Pancreas (tissue), 10 donors: ENCODE results near the gene TGFBR1. TPM values are rescaled to one million over a fixed set of nuclear protein-coding genes. Genes with fewer than 3 reads are reported as not detected.

Experiments
- ATAC-seq, 4 donors: fragments of 200-7000 bp; cut with Tn5 transposase; one replicate each; pipeline versions ENCODE4 v1.8.0 to v1.9.1; 2020; ENCODE audit warnings: mild to moderate bottlenecking in 4 of 4, moderate library complexity in 4 of 4
- DNase-seq, 6 donors: peaks; one replicate each; pipeline ENCODE4 v3.0.0-alpha.2; 2020
- FAIRE-seq: peaks from 2 replicates; lab custom pipeline; 2012; peaks lifted over from hg19 to GRCh38; lab: Jason Lieb, UNC
- H3K27ac ChIP-seq, 4 donors: fragments of 200-600 bp; sonication (generic); 1 replicate in 3 of 4; 2 replicates in 1 of 4; pipeline versions ENCODE4 v1.5.0 to v1.8.0; 2020
- H3K27me3 ChIP-seq, 4 donors: fragments of 200-600 bp; one replicate each; pipeline ENCODE4 v1.8.0; 2021
- H3K36me3 ChIP-seq, 3 donors: fragments of 200-600 bp; sonication (generic) in 1 of 3; one replicate each; pipeline versions ENCODE4 v1.5.0 to v1.8.0; 2020 to 2021
- H3K4me1 ChIP-seq, 3 donors: fragments of 200-600 bp; one replicate each; pipeline ENCODE4 v1.8.0; 2021
- H3K4me3 ChIP-seq, 4 donors: fragments of 200-600 bp; sonication (generic) in 2 of 4; one replicate each; pipeline versions ENCODE4 v1.5.0 to v1.8.0; 2020 to 2021
- H3K9me3 ChIP-seq, 4 donors: fragments of 200-600 bp; one replicate each; pipeline ENCODE4 v1.8.0; 2021
- CTCF ChIP-seq, 4 donors: fragments of 200-600 bp; sonication (generic) in 3 of 4; IDR thresholded peaks; one replicate each; pipeline versions ENCODE4 v1.5.0 to v1.8.0; 2021; ENCODE audit warnings: antibody characterized with exemption in 4 of 4
- WGBS, 2 donors: extraction: QIAGEN DNeasy Blood & Tissue Kit; methylation state at CpG; one replicate each; pipeline ENCODE4 v1.1.7; 2013; 5-methylcytosine and 5-hydroxymethylcytosine counted together
- intact Hi-C, 3 donors: fragments of 100-400 bp; cut with DNase I; formaldehyde crosslinking; loops; one replicate each; pipeline versions ENCODE4 v1.11.1 to v1.14.2; 2022
- polyA plus RNA-seq, 2 donors: library from polyadenylated mRNA; stranded (reverse); fragments of 200-250 nt; gene quantifications; one replicate each; pipeline ENCODE4 v1.2.3, GENCODE V29; 2013
- total RNA-seq, 6 donors: library from RNA; stranded (reverse); fragmentation: NEBNext Ultra II Directional in 4 of 6; extraction: Animal tissue kit (Norgen Biotek cat#: 25700) in 4 of 6; gene quantifications; one replicate each; pipeline versions ENCODE4 v1.2.1 to v1.2.4, GENCODE V29; 2021 to 2023
- donor health status: healthy with polysubstance abuse.
- donor health status: DM: no; HTN: no; CAD: no; lungs with moderate emphysema.
- donor health status: DM: no; HTN: no; CAD: no.
- donor health status: control.
- donor health status: control.
- donor health status: Bipolar disorder and iron deficiency.
- donor health status: DM: yes; HTN: yes; CAD: no.
- donor health status: DM: no; HTN: no; CAD: no.
- donor health status: DM: no; HTN: no; CAD: no.
- donor health status: DM: yes; HTN: yes; CAD: no.

TGFBR1 gene
- total and polyA plus RNA-seq, 8 donors, result 3.5 to 43.6 (median 12.2) TPM

- Histone ChIP-seq H3K4me1 (no peaks in the 10 kb centered on the region), H3K9me3 (no peaks in the 10 kb centered on the region), H3K36me3 (peaks cover 0 to 12% (median 0%) of the 10 kb centered on the region in 3 donors), H3K27me3 (no peaks in the 10 kb centered on the region), H3K27ac (no peak overlapping the region), H3K4me3 (no peak overlapping the region)
- ATAC-seq (no peak), FAIRE-seq (no peak), DNase-seq (no peak)
- intact Hi-C loops, result no loop called here
- TF ChIP-seq CTCF (IDR thresholded peaks at IDR 0.05), result no peak
- WGBS, 2 donors, result 89 to 94% methylated on average over 9 of the region's 9 CpGs
Measured at GRCh38 chr9:99071313-99072039, 33.4 kb upstream of the TGFBR1 start.

- intact Hi-C loops, result no loop called here
- Histone ChIP-seq H3K36me3 (peaks cover 0 to 7% (median 0%) of the 10 kb centered on the region in 3 donors), H3K9me3 (no peaks in the 10 kb centered on the region), H3K27ac (no peak overlapping the region), H3K4me1 (no peaks in the 10 kb centered on the region), H3K4me3 (no peak overlapping the region), H3K27me3 (no peaks in the 10 kb centered on the region)
- no peak for TF ChIP-seq CTCF (IDR thresholded peaks at IDR 0.05)
- FAIRE-seq (no peak), ATAC-seq (no peak), DNase-seq (no peak)
- WGBS, 2 donors, result 71 to 83% methylated on average over 6 of the region's 6 CpGs
Measured at GRCh38 chr9:99072040-99072394, 32.9 kb upstream of the TGFBR1 start.

GRCh38 chr9:99073347-99073746, 31.6 kb upstream of the TGFBR1 start:
- Histone ChIP-seq H3K9me3 (no peaks in the 10 kb centered on the region), H3K27me3 (no peaks in the 10 kb centered on the region), H3K36me3 (peaks cover 0 to 6% (median 0%) of the 10 kb centered on the region in 3 donors), H3K4me1 (no peaks in the 10 kb centered on the region), H3K4me3 (no peak overlapping the region), H3K27ac (no peak overlapping the region)
- FAIRE-seq (no peak), ATAC-seq (no peak), DNase-seq (no peak)
- intact Hi-C loops, result no loop called here
- WGBS, 2 donors, result 55 to 59% methylated on average over 2 of the region's 2 CpGs
- no peak for TF ChIP-seq CTCF (IDR thresholded peaks at IDR 0.05)

- no peak for TF ChIP-seq CTCF (IDR thresholded peaks at IDR 0.05)
- ATAC-seq (no peak), DNase-seq (no peak), FAIRE-seq (no peak)
- Histone ChIP-seq H3K9me3 (no peaks in the 10 kb centered on the region), H3K4me1 (no peaks in the 10 kb centered on the region), H3K36me3 (no peaks in the 10 kb centered on the region), H3K27me3 (no peaks in the 10 kb centered on the region), H3K4me3 (no peak overlapping the region), H3K27ac (no peak overlapping the region)
- intact Hi-C loops, result no loop called here
- WGBS, 2 donors, result 87 to 89% methylated on average over 8 of the region's 8 CpGs
Measured at GRCh38 chr9:99073985-99074901, 30.7 kb upstream of the TGFBR1 start.
